HG03469 (cell line): Measurements from ENCODE around the gene LIN9.

Source experiments
- ATAC-seq: cut with Tn5 transposase; IDR thresholded peaks from one replicate; pipeline ENCODE4 v1.9.1; 2021; ENCODE audit warnings: mild to moderate bottlenecking, moderate library complexity, moderate number of reproducible peaks; ENCODE audit not compliant: unreplicated experiment

LIN9 gene

GRCh38 chr1:226181996-226182714 lies 126.8 kb downstream of the LIN9 start:
- ATAC-seq: no peak
